HepG2 (cell line): ENCODE results near the gene IGFBP5.

Source experiments
- CEBPB ChIP-seq: IDR thresholded peaks from 2 replicates; pipeline ENCODE4 v1.6.1; 2011; ENCODE audit warnings: low read depth, low read length, improper control_type of control experiment, borderline replicate concordance
- CHD2 ChIP-seq: IDR thresholded peaks from 2 replicates; pipeline ENCODE4 v1.6.1; 2011; ENCODE audit warnings: low read depth, low read length, improper control_type of control experiment
- CTCF ChIP-seq: sonication (generic); formaldehyde crosslinking; IDR thresholded peaks from 2 replicates; pipeline ENCODE4 v1.5.0; 2020; ENCODE audit warnings: mild to moderate bottlenecking, missing genetic modification reagents, moderate library complexity
- FOXA1 ChIP-seq, 2 experiments: fragments of 450-650 bp in 1 of 2; sonication (generic) in 1 of 2; formaldehyde crosslinking in 1 of 2; IDR thresholded peaks; 2 replicates each; pipeline versions ENCODE4 v1.4.0 to v1.6.1; 2016 to 2020; ENCODE audit warnings: missing genetic modification reagents in 1 of 2
- MAFK ChIP-seq, 2 experiments: IDR thresholded peaks in 1 of 2; conservative IDR thresholded peaks in 1 of 2; 2 replicates each; pipeline ENCODE4 v1.6.1; 2011; ENCODE audit warnings: improper control_type of control experiment in 2 of 2, low read length in 2 of 2
- PHF20 ChIP-seq: sonication (generic); formaldehyde crosslinking; IDR thresholded peaks from 2 replicates; pipeline ENCODE4 v1.5.0; 2020; ENCODE audit warnings: mild to moderate bottlenecking, missing genetic modification reagents
- POLR2A ChIP-seq, 2 experiments: IDR thresholded peaks; 2 replicates each; pipeline ENCODE4 v1.6.1; 2011; ENCODE audit warnings: low read depth in 2 of 2, low read length in 2 of 2, mild to moderate bottlenecking in 1 of 2, moderate library complexity in 1 of 2; ENCODE audit not compliant: insufficient read depth in 1 of 2
- SAFB2 ChIP-seq: sonication (generic); formaldehyde crosslinking; IDR thresholded peaks from 2 replicates; pipeline ENCODE4 v1.5.1; 2020; ENCODE audit warnings: missing genetic modification reagents, low read depth, mild to moderate bottlenecking, borderline replicate concordance
- SETDB1 ChIP-seq: sonication (generic); formaldehyde crosslinking; IDR thresholded peaks from 2 replicates; pipeline ENCODE4 v1.5.1; 2020; ENCODE audit warnings: missing genetic modification reagents, mild to moderate bottlenecking, borderline replicate concordance
- SIN3A ChIP-seq: IDR thresholded peaks from 2 replicates; pipeline ENCODE4 v1.6.1; 2011; ENCODE audit warnings: low read depth, mild to moderate bottlenecking, control low read depth, low read length, borderline replicate concordance
- TCF7L2 ChIP-seq: IDR thresholded peaks from 2 replicates; pipeline ENCODE4 v1.6.1; 2011; ENCODE audit warnings: mild to moderate bottlenecking, low read depth, low read length, moderate library complexity
- ZNF274 ChIP-seq: sonication (generic); formaldehyde crosslinking; IDR thresholded peaks from 2 replicates; pipeline ENCODE4 v1.5.1; 2020; ENCODE audit warnings: mild to moderate bottlenecking, missing genetic modification reagents
- ZNF530 ChIP-seq: sonication (generic); formaldehyde crosslinking; IDR thresholded peaks from 2 replicates; pipeline ENCODE4 v1.5.0; 2020; ENCODE audit warnings: low read depth, mild to moderate bottlenecking, missing genetic modification reagents

DNA sequence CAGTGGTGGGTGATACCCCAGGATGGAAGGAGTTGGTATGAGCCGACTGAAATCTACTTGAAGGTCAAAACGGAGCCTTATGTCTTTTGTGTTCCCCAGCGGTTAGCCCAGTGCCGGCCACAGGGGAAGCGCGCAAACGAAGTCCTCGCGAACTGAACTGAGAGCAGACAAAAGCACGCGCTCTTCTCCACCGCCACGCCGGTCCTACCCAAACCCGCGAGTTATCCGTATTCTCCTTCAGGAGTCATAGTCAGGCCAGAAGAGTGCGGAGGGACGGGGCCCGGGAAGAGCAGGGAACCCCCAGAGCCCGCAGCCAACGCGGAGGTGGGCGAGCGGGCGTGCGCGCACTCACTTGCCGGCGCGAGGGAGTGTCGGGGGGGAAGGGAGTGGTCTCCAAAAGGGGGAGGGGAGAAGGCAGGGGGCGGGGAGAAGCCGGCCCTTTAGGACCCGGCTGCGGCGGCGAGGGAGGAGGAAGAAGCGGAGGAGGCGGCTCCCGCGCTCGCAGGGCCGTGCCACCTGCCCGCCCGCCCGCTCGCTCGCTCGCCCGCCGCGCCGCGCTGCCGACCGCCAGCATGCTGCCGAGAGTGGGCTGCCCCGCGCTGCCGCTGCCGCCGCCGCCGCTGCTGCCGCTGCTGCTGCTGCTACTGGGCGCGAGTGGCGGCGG, 62.3 kb downstream of the IGFBP5 start, which contains the start of gene IGFBP2:
- TF ChIP-seq SETDB1 (CRISPR knock-in tag) (no peak), SAFB2 (CRISPR knock-in tag) (no peak), CTCF (no peak), POLR2A (IDR thresholded peaks at IDR 0.05; ENCODE audit: insufficient read depth in 1 of 2, low read depth in 2 of 2, low read length in 2 of 2) (no peak), ZNF274 (CRISPR knock-in tag) (no peak), CEBPB (no peak), CHD2 (no peak), SIN3A (no peak), MAFK (conservative IDR thresholded peaks at IDR 0.05 in 1 of 2, IDR thresholded peaks at IDR 0.05 in 1 of 2; ENCODE audit: low read length in 2 of 2) (no peak), FOXA1 (IDR thresholded peaks at IDR 0.05) (no peak), FOXA1 (CRISPR knock-in tag; IDR thresholded peaks at IDR 0.05) (no peak), TCF7L2 (no peak), ZNF530 (CRISPR knock-in tag) (no peak), PHF20 (no peak)
